Cardiac fibroblast (primary cell): ENCODE results near the gene BRINP2.

Source experiments
- DNase-seq, 2 donors: peaks; one replicate each; pipeline versions ENCODE4 v3.0.0 to v3.0.0-alpha.2; 2010; ENCODE audit warnings: low read depth in 2 of 2
- H3K4me3 ChIP-seq, 2 donors: replicated peaks in 1 of 2; 1 replicate in 1 of 2; 2 replicates in 1 of 2; pipeline ENCODE4 v1.5.1; 2011; ENCODE audit warnings: low read depth in 2 of 2, low read length in 2 of 2, mild to moderate bottlenecking in 2 of 2, moderate library complexity in 1 of 2
- CTCF ChIP-seq: IDR thresholded peaks from one replicate; pipeline ENCODE4 v1.5.1; 2011; ENCODE audit warnings: low read depth, mild to moderate bottlenecking, low read length, inconsistent platforms

BRINP2 gene

GRCh38 chr1:177243773-177244172 is 73.0 kb downstream of the BRINP2 start:
- TF ChIP-seq CTCF, result no peak
- no peak for DNase-seq
- no peak overlapping the region for H3K4me3 ChIP-seq

- no peak for TF ChIP-seq CTCF
- DNase-seq, result peak; percentile 37 to 61
- no peak overlapping the region for H3K4me3 ChIP-seq
These were observed 76.2 kb downstream of the BRINP2 start for GRCh38 chr1:177246710-177247580.

GRCh38 chr1:177247623-177248176 is 76.9 kb downstream of the BRINP2 start:
- H3K4me3 ChIP-seq, result no peak overlapping the region
- DNase-seq, result no peak
- no peak for TF ChIP-seq CTCF

- no peak for DNase-seq
- H3K4me3 ChIP-seq, result no peak overlapping the region
- TF ChIP-seq CTCF, result no peak
These were observed 77.5 kb downstream of the BRINP2 start for GRCh38 chr1:177248258-177248657.

GRCh38 chr1:177249231-177249630 is 78.5 kb downstream of the BRINP2 start:
- DNase-seq, result no peak
- H3K4me3 ChIP-seq, result no peak overlapping the region
- no peak for TF ChIP-seq CTCF

GRCh38 chr1:177252877-177253276 is 82.1 kb downstream of the BRINP2 start:
- DNase-seq, result no peak
- TF ChIP-seq CTCF, result no peak
- no peak overlapping the region for H3K4me3 ChIP-seq

- no peak overlapping the region for H3K4me3 ChIP-seq
- TF ChIP-seq CTCF, result no peak
- peak in 1 of 2 donors; percentile 35 for DNase-seq
These were observed 84.7 kb downstream of the BRINP2 start for GRCh38 chr1:177255411-177255810.
